Gastroesophageal sphincter (tissue), 4 donors: ENCODE measurements around the gene TEAD2. TPM values are rescaled to one million over a fixed set of nuclear protein-coding genes. Genes with fewer than 3 reads are reported as not detected.
"Not testable (repeated sequence)": the region's sequence is repeated elsewhere in the genome, so short reads cannot be mapped to it uniquely, and the experiment has no call there.

Experiments
- ATAC-seq: fragments of 150-250 bp; one replicate; pipeline ENCODE4 v1.9.1; 2016; ENCODE audit warnings: mild to moderate bottlenecking, moderate library complexity
- H3K27ac ChIP-seq, 4 donors: fragments of 200-600 bp; sonication (generic) in 3 of 4; 1 replicate in 3 of 4; 2 replicates in 1 of 4; pipeline ENCODE4 v1.5.1; 2016 to 2019
- H3K27me3 ChIP-seq: fragments of 200-600 bp; sonication (generic); one replicate; pipeline ENCODE4 v1.5.1; 2019
- H3K36me3 ChIP-seq, 2 donors: fragments of 200-600 bp; sonication (generic); one replicate each; pipeline ENCODE4 v1.5.1; 2019; ENCODE audit warnings: control low read depth in 1 of 2
- H3K4me1 ChIP-seq, 3 donors: fragments of 200-600 bp; sonication (generic); 1 replicate in 2 of 3; 2 replicates in 1 of 3; pipeline ENCODE4 v1.5.1; 2016 to 2019; ENCODE audit warnings: control low read depth in 2 of 3
- H3K4me3 ChIP-seq, 2 donors: fragments of 200-600 bp; sonication (generic); one replicate each; pipeline ENCODE4 v1.5.1; 2019; ENCODE audit warnings: mild to moderate bottlenecking in 1 of 2, moderate library complexity in 1 of 2
- H3K9me3 ChIP-seq, 3 donors: fragments of 200-600 bp; sonication (generic); one replicate each; pipeline ENCODE4 v1.5.1; 2017 to 2019; ENCODE audit warnings: control low read depth in 2 of 3
- CTCF ChIP-seq, 4 experiments: fragments of 200-600 bp in 2 of 4; fragments of 450-650 bp in 2 of 4; sonication (generic) in 1 of 4; IDR thresholded peaks; one replicate each; pipeline ENCODE4 v1.5.1; 2017 to 2019; ENCODE audit warnings: antibody characterized with exemption in 4 of 4, mild to moderate bottlenecking in 2 of 4, moderate library complexity in 2 of 4
- EP300 ChIP-seq: sonication (generic); formaldehyde crosslinking; IDR thresholded peaks from one replicate; pipeline ENCODE4 v1.6.1; 2017; ENCODE audit warnings: antibody characterized with exemption, mild to moderate bottlenecking
- POLR2A ChIP-seq, 2 donors: fragments of 450-650 bp; IDR thresholded peaks; one replicate each; pipeline ENCODE4 v1.6.1; 2017; ENCODE audit warnings: antibody characterized with exemption in 2 of 2, mild to moderate bottlenecking in 2 of 2, moderate library complexity in 1 of 2
- POLR2AphosphoS5 ChIP-seq: sonication (generic); formaldehyde crosslinking; IDR thresholded peaks from one replicate; pipeline ENCODE4 v1.6.1; 2017; ENCODE audit warnings: antibody characterized with exemption
- WGBS, 2 donors: methylation state at CpG; one replicate each; pipeline ENCODE4 v1.1.5; 2018; ENCODE audit warnings: low coverage in 1 of 2; 5-methylcytosine and 5-hydroxymethylcytosine counted together
- total RNA-seq, 4 donors: library from RNA; depleted of rRNA; stranded (reverse); fragments of >200 nt; gene quantifications; one replicate each; pipeline ENCODE4 v1.1.0, GENCODE V29; 2016

TEAD2 gene
- total RNA-seq, 4 donors from 2014 or later = 47.5 to 73.1 (median 51.1) TPM

DNA sequence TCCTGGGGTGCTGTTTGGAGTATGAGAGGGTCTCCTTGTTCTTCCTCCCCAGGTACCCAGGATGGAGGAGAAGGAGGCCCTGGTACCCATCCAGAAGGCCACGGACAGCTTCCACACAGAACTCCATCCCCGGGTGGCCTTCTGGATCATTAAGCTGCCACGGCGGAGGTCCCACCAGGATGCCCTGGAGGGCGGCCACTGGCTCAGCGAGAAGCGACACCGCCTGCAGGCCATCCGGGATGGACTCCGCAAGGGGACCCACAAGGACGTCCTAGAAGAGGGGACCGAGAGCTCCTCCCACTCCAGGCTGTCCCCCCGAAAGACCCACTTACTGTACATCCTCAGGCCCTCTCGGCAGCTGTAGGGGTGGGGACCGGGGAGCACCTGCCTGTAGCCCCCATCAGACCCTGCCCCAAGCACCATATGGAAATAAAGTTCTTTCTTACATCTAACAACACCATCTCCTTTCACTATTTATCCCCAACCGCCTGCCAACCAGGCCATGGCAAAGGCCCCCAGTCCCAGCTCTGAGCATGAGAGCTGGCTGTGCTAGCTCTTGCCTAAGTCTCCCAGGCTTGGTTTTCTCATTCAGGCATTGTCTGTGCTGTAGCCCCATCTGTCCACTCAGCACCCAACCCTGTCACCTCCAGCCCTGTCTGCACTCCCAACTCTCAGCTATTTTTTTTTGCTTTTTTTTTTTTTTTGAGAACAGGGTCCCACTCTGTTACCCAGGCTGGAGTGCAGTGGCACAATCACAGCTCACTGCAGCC is 12.6 kb upstream of the TEAD2 start:
- Histone ChIP-seq H3K36me3 (no peaks in the 10 kb centered on the region), H3K9me3 (peaks cover 0 to 3% (median 0%) of the 10 kb centered on the region in 3 donors), H3K4me1 (no peaks in the 10 kb centered on the region), H3K4me3 (no peak overlapping the region), H3K27ac (no peak overlapping the region), H3K27me3 (no peaks in the 10 kb centered on the region)
- TF ChIP-seq POLR2AphosphoS5 (no peak), CTCF (IDR thresholded peaks at IDR 0.05) (no peak), EP300 (no peak), POLR2A (IDR thresholded peaks at IDR 0.05) (no peak)
- 76% methylated on average over 11 of the region's 16 CpGs; no CpG with 5 or more reads in 1 of the 2 donors for WGBS, 2 donors
- ATAC-seq = no peak

DNA sequence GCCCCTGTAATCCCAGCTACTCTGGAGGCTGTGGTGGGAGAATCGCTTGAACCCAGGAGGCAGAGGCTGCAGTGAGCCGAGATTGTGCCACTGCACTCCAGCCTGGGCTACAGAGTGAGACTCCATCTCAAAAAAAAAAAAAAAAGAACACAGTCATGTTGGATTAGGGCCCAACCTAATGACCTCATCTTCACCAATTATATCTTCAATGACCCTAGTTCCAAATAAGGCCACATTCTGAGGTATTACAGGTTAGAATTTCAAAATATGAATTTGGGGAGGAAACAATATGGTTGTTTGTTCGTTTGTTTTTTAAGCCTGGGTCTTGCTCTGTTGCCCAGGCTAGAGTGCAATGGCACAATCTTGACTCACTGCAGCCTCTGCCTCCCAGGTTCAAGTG is 11.0 kb upstream of the TEAD2 start:
- 77 to 100% methylated on average over 2 to 3 of the region's 3 CpGs for WGBS, 2 donors
- H3K27me3 ChIP-seq, H3K27ac ChIP-seq, H3K36me3 ChIP-seq, ATAC-seq, H3K4me3 ChIP-seq, H3K4me1 ChIP-seq: not testable (repeated sequence)
- peaks cover 0 to 18% (median 0%) of the 10 kb centered on the region in 3 donors for H3K9me3 ChIP-seq

DNA sequence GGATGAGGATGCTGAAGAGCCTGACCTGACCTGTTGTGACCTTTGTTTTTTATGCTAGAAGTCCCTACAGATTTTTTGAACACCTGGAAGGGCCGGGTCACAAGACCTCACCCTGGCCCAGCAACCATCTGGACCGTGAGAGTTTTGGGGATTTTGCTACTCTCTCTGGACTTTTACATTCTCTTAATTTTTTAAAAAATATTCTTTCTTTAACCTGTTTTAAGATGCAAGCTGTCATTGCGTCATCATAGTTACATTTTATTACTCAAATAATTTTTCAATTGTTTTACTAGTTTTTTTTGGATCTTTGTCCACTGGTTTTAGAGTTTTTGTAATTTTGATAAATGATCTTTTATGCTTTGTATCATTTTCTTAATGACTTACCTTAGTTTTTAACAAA is 9.0 kb upstream of the TEAD2 start:
- H3K36me3 ChIP-seq = no peaks in the 10 kb centered on the region
- no peak overlapping the region for H3K4me3 ChIP-seq
- no peaks in the 10 kb centered on the region for H3K4me1 ChIP-seq
- TF ChIP-seq POLR2A (IDR thresholded peaks at IDR 0.05) (no peak), POLR2AphosphoS5 (no peak), CTCF (IDR thresholded peaks at IDR 0.05) (no peak)
- H3K27me3 ChIP-seq = no peaks in the 10 kb centered on the region
- no peak overlapping the region for H3K27ac ChIP-seq
- no peak for ATAC-seq
- WGBS, 2 donors = 36 to 88% methylated on average over 2 to 3 of the region's 3 CpGs
- peaks cover 0 to 22% (median 0%) of the 10 kb centered on the region in 3 donors for H3K9me3 ChIP-seq

- Histone ChIP-seq H3K4me3 (no peak overlapping the region), H3K27me3 (no peaks in the 10 kb centered on the region), H3K36me3 (no peaks in the 10 kb centered on the region), H3K27ac (no peak overlapping the region), H3K4me1 (peaks cover 0 to 6% (median 0%) of the 10 kb centered on the region in 3 donors), H3K9me3 (peaks cover 0 to 22% (median 0%) of the 10 kb centered on the region in 3 donors)
- no peak for ATAC-seq
- 88 to 92% methylated on average over 5 of the region's 5 CpGs for WGBS, 2 donors
- TF ChIP-seq POLR2AphosphoS5 (no peak), EP300 (no peak), CTCF (IDR thresholded peaks at IDR 0.05) (no peak), POLR2A (IDR thresholded peaks at IDR 0.05) (no peak)
These were observed 6.6 kb upstream of the TEAD2 start for GRCh38 chr19:49368711-49369358.

DNA sequence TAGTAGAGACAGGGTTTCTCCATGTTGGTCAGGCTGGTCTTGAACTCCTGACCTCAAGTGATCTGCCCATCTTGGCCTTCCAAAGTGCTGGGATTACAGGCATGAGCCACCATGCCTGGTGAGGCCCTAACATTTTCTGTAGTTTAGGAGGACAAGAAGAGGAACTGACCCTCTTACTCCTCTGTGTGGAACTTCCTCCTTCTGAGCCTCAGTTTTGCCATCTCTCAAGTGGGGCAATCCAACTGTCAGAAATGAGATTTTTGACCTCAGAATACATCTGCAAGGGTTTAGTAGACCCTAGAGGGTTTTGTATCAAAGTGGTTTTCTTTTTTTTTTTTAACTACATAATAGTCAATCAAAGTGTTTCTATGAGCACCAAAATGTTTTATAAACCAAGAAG is 3.9 kb upstream of the TEAD2 start:
- no peak for ATAC-seq
- Histone ChIP-seq H3K27ac (no peak overlapping the region), H3K27me3 (no peaks in the 10 kb centered on the region), H3K4me3 (no peak overlapping the region), H3K36me3 (no peaks in the 10 kb centered on the region), H3K4me1 (peaks cover 0 to 26% (median 7%) of the 10 kb centered on the region in 3 donors), H3K9me3 (peaks cover 0 to 22% (median 0%) of the 10 kb centered on the region in 3 donors)
- TF ChIP-seq EP300 (no peak), CTCF (IDR thresholded peaks at IDR 0.05) (no peak)
